ENCODE measurements around the gene ROR2. TPM values are rescaled to one million over a fixed set of nuclear protein-coding genes. Genes with fewer than 3 reads are reported as not detected.

The ROR2 gene
- total and polyA plus RNA-seq, 2 experiments from 2014 or later: 8.1 to 18.8 TPM

GRCh38 chr9:91655658-91656057, 294.4 kb downstream of the ROR2 start (continued):
- TF ChIP-seq ETS1 (IDR thresholded peaks at IDR 0.05): no peak
- TF ChIP-seq CTCF (conservative IDR thresholded peaks at IDR 0.05; ENCODE audit: low read depth in 2 of 2): no peak
- TF ChIP-seq REST (IDR thresholded peaks at IDR 0.05; ENCODE audit: unreplicated experiment): no peak

GRCh38 chr9:91655215-91655614, 294.8 kb downstream of the ROR2 start:
- H3K4me1 ChIP-seq (ENCODE audit: insufficient read depth): 0 out of 2 replicates have a peak, but pooled peaks cover 6% of the 10 kb centered on the region
- no peak for ATAC-seq
- no peaks in the 10 kb centered on the region for H3K36me3 Mint-ChIP-seq (ENCODE audit: low read depth)
- H3K27me3 ChIP-seq (ENCODE audit: insufficient read depth): no peaks in the 10 kb centered on the region
- H3K27ac Mint-ChIP-seq: no peak overlapping the region
- peak overlapping the region; percentile 72 for H2AFZ ChIP-seq
- H3F3A ChIP-seq (replicated peaks; ENCODE audit: low read depth): no peaks in the 10 kb centered on the region
- H3K4me2 ChIP-seq: no peak overlapping the region
- H3K36me3 ChIP-seq (ENCODE audit: insufficient read depth): no peaks in the 10 kb centered on the region
- H4K20me1 ChIP-seq (replicated peaks; ENCODE audit: insufficient read depth): no peaks in the 10 kb centered on the region
- DNase-seq (ENCODE audit: low spot score): no peak
- no peak overlapping the region for H3K4me3 ChIP-seq
- no peaks in the 10 kb centered on the region for H3K79me2 ChIP-seq (replicated peaks; ENCODE audit: insufficient read depth)
- H3K4me3 Mint-ChIP-seq: no peak overlapping the region
- no peak overlapping the region for H3K27ac ChIP-seq (ENCODE audit: low read depth)
- H3K9me2 ChIP-seq (ENCODE audit: insufficient read depth): no peaks in the 10 kb centered on the region
- peaks cover 2% of the 10 kb centered on the region for H3K27me3 Mint-ChIP-seq (ENCODE audit: insufficient read depth, low read depth, poor library complexity)
- no peaks in the 10 kb centered on the region for H3K9me3 Mint-ChIP-seq
- H3K4me1 Mint-ChIP-seq: no peaks in the 10 kb centered on the region; the same call in 1 of the 3 replicates
- TF ChIP-seq ETS1 (IDR thresholded peaks at IDR 0.05): no peak
- TF ChIP-seq CREB1 (CRISPR knock-in tag; IDR thresholded peaks at IDR 0.05; ENCODE audit: low read depth): no peak
- TF ChIP-seq NANOG (IDR thresholded peaks at IDR 0.05; ENCODE audit: borderline replicate concordance): no peak
- TF ChIP-seq EZH2 (IDR thresholded peaks at IDR 0.05; ENCODE audit: low read depth, unreplicated experiment): no peak
- no peak for TF ChIP-seq ZNF462 (CRISPR knock-in tag; IDR thresholded peaks at IDR 0.05)
- TF ChIP-seq STAT1 (IDR thresholded peaks at IDR 0.05; ENCODE audit: unreplicated experiment): no peak
- TF ChIP-seq JUNB (IDR thresholded peaks at IDR 0.05; ENCODE audit: unreplicated experiment): no peak

Data from GM23338 (cell line).